Right renal pelvis (tissue), 4 donors: ENCODE data around the gene FRY. TPM values are rescaled to one million over a fixed set of nuclear protein-coding genes. Genes with fewer than 3 reads are reported as not detected.
A peak's percentile ranks its signal among the peaks of the same experiment; 100 is the strongest.
"Not testable (repeated sequence)": the region's sequence is repeated elsewhere in the genome, so short reads cannot be mapped to it uniquely, and the experiment has no call there.

Experiments used
- DNase-seq, 4 donors: peaks; one replicate each; pipeline ENCODE4 v3.0.0-alpha.2; 2013; ENCODE audit warnings: low read depth in 4 of 4, low spot score in 3 of 4, missing footprints in 1 of 4
- polyA plus RNA-seq, 4 donors: library from polyadenylated mRNA; unstranded; fragments of 120-200 nt; gene quantifications; one replicate each; pipeline ENCODE4 v1.2.1, GENCODE V29; 2013; ENCODE audit not compliant: insufficient read length in 4 of 4

Gene FRY
- polyA plus RNA-seq, 4 donors, result 43.5 to 61.3 (median 46.2) TPM

GRCh38 chr13:32039528-32039927 is 8.0 kb downstream of the FRY start:
- DNase-seq, result no peak

- DNase-seq, result no peak
Measured at GRCh38 chr13:32040052-32040642, 8.6 kb downstream of the FRY start.

GRCh38 chr13:32040689-32041088 is 9.1 kb downstream of the FRY start:
- no peak for DNase-seq

DNA sequence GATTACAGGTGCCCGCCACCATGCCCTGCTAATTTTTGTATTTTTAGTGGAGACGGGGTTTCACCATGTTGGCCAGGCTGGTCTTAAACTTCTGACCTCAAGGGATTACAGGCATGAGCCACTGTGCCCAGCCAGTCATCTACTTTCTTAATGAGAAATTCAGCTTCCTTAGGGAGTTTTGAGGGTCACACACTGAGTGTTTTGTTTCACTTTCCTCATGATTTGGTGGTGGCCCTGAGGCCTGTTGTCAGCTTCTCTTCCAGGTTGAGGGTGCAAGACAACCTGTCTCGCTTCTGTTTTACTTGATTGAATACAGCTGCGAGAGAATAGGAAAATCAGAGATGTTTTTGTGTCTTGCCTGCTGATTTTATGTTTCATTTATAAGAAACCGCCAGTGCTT is 9.9 kb downstream of the FRY start:
- no peak for DNase-seq

GRCh38 chr13:32042551-32042950 is 11.0 kb downstream of the FRY start:
- no peak for DNase-seq

GRCh38 chr13:32044446-32044845 is 12.9 kb downstream of the FRY start:
- no peak for DNase-seq

- no peak for DNase-seq
Measured at GRCh38 chr13:32045537-32045936, 14.0 kb downstream of the FRY start.

- DNase-seq, result no peak
Measured at GRCh38 chr13:32045982-32046785, 14.6 kb downstream of the FRY start.

GRCh38 chr13:32047088-32047487 is 15.5 kb downstream of the FRY start:
- DNase-seq, result no peak

DNA sequence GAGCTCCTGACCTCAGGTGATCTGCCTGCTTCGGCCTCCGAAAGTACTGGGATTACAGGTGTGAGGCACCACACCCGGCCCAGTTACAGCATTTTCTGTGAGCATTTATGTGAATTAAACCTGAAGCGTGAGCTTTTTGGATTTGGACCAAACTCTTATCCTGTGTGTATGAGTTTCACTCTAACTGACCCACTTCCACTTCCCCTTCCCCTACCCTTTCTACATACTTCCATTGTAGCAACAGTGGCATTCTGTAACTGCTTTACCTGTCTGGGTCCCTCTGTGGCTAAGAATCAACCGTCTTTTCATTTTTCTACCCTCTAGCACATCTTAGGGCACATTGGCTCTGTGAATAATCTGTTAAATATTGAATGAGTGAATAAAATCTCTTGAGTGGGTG is 16.2 kb downstream of the FRY start:
- DNase-seq, result no peak

DNA sequence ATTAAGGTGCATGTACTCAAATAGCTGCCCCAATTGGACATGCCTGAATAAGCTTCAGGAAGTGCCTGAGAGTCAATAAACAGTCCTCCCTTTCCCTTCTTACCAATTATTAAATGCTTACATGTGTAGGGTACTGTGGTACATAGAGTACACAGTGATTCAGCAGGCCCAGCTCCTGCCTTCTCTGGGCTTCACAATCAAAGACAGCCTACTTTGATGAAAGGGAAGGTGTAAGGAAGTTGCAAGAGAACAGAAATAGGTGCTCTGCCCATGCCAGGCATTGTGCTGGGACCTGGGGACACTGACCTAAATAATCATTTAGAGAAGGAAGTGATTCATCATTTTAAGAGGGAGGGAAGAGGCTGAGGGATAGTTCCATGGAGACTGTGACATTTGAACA is 17.2 kb downstream of the FRY start:
- no peak for DNase-seq

DNA sequence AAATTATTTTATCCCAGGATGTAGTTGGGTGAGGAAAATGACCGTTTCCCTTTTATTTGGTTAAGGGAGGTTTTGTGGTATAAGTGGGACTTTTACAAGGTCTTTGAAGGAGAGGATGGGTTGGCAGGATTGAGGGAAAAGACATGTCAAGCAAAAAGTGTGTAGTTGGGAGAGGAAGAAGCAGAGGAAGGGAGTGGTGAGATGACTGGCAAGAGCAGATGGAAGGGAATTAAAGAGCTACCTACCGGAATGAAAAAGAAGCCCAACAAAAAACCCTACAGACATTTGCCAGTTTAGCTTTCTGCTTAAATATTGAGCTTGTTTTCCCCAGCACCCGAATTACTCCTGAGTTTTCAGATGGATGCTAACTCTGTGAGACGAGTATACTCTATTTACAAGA is 19.6 kb downstream of the FRY start:
- no peak for DNase-seq

DNA sequence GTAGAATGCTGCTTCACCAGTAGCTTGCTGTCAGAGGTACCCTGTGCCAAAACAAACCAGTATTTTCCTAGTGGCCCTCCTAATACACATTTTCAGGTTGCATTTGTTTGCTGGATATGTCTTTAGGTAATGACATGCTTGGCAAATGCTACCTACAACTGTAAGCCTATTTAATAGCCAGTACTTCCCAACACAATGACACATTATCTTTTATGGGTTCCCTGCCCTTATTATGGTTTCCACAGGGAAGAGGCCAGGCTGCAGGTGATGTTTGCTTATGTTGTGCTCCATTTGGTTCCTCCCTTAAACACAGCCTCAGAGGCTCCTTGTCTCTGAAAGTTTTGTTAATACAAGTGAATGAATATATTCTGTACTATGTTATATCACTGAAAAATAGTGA is 24.7 kb downstream of the FRY start:
- DNase-seq, result no peak

- DNase-seq, result not testable (repeated sequence)
Measured at GRCh38 chr13:32057325-32057724, 25.8 kb downstream of the FRY start.

- no peak for DNase-seq
Measured at GRCh38 chr13:32059511-32059984, 28.0 kb downstream of the FRY start.

- DNase-seq, result peak in 1 of 4 donors; percentile 15
Measured at GRCh38 chr13:32060401-32060878, 28.9 kb downstream of the FRY start.

DNA sequence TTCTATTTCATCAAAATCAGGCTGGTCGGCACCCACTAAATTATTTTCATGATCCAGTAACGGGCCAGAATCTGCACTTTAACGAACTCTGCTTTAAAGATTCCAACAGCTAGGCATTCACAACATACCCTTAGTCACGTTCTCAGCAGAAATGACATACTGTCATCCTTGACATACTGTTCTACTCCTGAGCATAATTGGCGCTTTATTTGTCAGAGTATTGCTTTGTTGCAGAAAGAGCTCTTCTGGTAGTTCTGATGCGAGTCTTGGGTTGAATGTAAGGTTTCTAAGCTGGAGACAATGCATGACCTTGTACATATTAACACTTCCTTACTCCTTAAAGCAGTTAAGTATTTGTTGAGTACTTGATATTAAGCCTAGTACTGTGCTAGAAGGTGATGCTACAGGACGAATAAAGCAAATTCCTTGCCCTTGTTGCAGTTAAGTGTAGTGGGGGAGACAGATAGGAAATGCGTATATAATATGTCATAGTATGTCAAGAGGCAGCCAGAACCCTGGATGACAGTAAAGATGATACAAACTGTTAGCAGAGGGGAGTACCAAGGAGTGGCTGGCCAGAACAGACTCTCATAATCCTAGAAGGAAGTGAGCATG is 32.2 kb downstream of the FRY start:
- DNase-seq, result no peak

- no peak for DNase-seq
Measured at GRCh38 chr13:32067149-32067961, 35.8 kb downstream of the FRY start.

DNA sequence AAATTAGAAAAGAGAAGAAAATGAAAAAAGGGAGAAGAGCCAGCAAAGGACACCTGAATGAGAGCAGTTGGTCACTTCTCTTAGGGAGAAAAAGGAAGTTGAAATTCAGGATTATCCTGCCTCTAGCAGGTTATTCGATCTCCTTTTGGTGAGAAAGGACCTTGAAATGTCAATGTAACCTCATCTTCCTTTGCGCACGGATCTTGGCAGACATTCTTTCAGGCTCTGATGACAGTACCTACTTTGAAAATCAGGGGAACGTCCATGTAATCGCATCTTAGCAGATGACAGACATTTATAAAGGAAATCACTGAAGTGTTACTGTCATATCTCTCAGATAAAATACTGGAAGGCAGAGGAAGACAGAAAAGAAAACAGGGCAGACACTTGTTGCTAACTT is 36.7 kb downstream of the FRY start:
- no peak for DNase-seq

- no peak for DNase-seq
Measured at GRCh38 chr13:32073180-32073864, 41.7 kb downstream of the FRY start.
